GM20431 (cell line): ENCODE data around the gene LRFN2.

ENCODE experiments used
- in situ Hi-C: fragments of 300-500 bp; cut with MseI, MboI; formaldehyde crosslinking; loops from one replicate; pipeline ENCODE4 v1.15.0; 2020; ENCODE audit warnings: low sequenced_read_pairs; ENCODE audit not compliant: unreplicated experiment

The LRFN2 gene

DNA sequence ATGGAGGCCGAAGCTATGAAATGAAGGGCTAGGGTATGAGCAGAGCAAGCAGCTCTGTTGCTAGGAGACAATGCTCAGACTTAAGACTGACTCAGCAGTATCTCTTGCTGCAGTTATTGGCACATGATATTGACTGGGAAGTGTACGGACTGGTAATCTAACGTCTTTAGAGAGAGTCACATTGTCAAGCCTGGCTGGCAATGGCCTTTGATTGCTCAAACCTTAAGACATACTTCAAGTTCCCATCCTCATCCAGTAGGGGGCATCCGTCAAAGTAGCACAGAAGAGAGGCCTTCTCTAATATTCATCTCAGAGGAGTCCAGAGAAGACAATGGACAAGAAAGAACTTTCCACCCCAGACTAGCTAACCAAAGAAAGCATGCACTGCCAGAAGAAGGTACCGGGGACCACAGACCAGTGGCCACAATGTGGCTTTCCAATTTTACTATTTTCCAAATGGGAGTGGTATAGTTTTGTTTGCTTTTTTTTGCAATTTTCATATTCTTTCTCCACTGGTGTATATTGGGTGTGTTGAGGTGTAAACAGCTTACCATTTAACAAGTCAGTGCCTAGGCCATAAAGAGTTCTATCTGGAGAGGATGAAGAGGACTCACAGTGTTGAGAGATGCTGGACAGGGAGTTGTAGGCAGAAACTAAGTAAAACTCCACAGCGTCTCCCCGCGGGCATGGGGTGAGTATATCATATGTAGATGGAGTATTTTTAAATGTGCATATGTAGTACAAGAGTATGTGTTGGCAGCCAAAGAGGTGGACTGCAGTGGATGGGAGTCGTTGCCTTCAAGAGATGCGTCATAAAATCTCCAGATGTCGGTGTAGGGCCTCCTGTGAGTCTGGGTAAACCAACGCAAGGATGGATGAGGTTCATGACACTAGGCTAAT, 36.7 kb downstream of the LRFN2 start:
- in situ Hi-C loops = no loop called here

DNA sequence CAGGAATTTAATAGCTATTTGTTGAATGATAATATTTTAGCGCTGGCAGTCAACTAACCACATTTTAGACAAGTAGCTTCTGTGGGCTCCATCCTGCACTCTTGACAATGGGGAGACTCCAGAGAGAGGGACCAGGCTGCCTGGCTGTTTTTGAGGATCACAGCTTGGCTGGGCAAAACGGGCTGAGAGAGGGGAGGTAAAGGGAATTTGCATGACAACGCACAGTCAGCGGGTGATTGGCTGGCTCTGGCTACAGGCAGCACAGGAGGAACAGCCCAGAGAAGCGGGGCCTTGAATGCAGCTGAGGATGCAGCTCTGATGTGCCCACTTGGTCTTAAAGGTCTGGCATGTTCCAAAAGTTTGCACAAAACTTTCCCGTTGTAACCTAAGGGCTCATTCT, 41.2 kb downstream of the LRFN2 start:
- in situ Hi-C loops = no loop called here

GRCh38 chr6:40543776-40544175, 43.4 kb downstream of the LRFN2 start:
- in situ Hi-C loops = no loop called here

GRCh38 chr6:40543146-40543545, 44.0 kb downstream of the LRFN2 start:
- in situ Hi-C loops = no loop called here

GRCh38 chr6:40542175-40542764, 44.9 kb downstream of the LRFN2 start:
- in situ Hi-C loops = no loop called here

- in situ Hi-C loops = no loop called here
Observed at GRCh38 chr6:40541556-40542174, 45.5 kb downstream of the LRFN2 start.

GRCh38 chr6:40540790-40541189, 46.4 kb downstream of the LRFN2 start:
- in situ Hi-C loops = no loop called here

- in situ Hi-C loops = no loop called here
Observed at GRCh38 chr6:40539853-40540252, 47.3 kb downstream of the LRFN2 start.

GRCh38 chr6:40538556-40538955, 48.6 kb downstream of the LRFN2 start:
- in situ Hi-C loops = no loop called here

- in situ Hi-C loops = no loop called here
Observed at GRCh38 chr6:40537446-40537845, 49.7 kb downstream of the LRFN2 start.

- in situ Hi-C loops = no loop called here
Observed at GRCh38 chr6:40536442-40536841, 50.7 kb downstream of the LRFN2 start.

GRCh38 chr6:40535819-40536380, 51.3 kb downstream of the LRFN2 start:
- in situ Hi-C loops = no loop called here

GRCh38 chr6:40535110-40535818, 51.9 kb downstream of the LRFN2 start:
- in situ Hi-C loops = no loop called here

- in situ Hi-C loops = no loop called here
Observed at GRCh38 chr6:40532349-40533000, 54.7 kb downstream of the LRFN2 start.

DNA sequence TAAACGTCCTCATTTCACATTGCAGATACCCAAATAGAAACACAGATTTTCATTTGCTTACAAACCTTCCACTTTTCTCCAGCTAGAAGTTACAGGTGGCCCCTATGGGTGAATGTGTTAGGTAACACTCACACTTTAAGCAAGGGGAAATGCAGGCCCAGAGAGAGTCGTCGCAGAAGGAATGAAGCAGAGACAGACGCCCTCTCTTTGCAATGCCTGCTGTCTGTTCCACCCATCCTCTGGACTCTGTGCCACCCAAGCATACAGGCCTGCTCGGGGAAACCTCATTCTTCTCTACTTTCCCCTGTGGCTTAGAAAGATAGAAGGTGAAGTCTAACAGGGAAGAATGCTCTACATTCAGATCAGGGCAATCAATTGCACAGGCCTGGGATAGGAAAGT, 57.2 kb downstream of the LRFN2 start:
- in situ Hi-C loops = no loop called here

- in situ Hi-C loops = no loop called here
Observed at GRCh38 chr6:40529040-40529439, 58.1 kb downstream of the LRFN2 start.

DNA sequence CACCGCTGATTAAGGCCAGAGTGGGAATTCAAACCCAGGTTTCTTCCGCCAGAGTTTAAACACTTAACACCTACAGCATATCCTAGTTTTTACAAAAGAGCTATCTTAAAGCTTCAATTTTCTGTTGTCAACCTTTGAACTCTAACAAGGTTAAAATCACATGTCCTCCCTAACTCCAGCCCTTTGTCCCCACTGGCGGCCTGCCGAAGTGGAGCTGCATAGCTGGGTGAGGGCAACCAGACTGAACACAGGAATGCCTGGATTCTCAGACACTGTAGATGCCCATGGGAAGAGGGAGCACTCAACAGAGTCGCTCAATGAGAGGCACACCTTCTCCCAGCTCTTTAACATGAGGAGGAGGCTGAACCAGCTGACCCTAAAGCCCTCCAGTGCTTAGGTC, 59.1 kb downstream of the LRFN2 start:
- in situ Hi-C loops = no loop called here

DNA sequence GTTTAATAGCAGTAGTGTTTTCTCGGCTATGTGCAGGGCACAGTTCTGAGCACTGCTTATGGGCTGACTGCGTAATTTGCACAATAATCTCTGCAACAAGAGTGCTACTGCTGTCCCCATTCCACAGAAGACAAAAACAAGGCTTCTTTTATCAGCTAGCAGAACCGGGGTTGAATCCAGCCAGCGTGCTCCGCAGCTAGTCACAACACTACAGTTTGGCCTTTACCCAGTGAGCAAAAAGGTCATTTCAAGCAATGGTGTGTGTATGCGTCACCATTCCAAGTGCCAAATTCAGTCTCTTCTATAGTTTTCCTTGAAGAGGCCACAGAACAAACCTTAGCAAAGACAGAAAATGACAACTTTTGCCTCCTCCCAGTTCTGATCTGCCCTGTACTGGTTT, 61.1 kb downstream of the LRFN2 start:
- in situ Hi-C loops = no loop called here

- in situ Hi-C loops = no loop called here
Observed at GRCh38 chr6:40524797-40525585, 62.2 kb downstream of the LRFN2 start.
